OCI-LY1 (cell line): ENCODE results near the gene MYO5C.

ENCODE experiments used
- H2AFZ ChIP-seq: fragments of 200-600 bp; sonication (generic), shearing (Covaris generic); 2 replicates; pipeline ENCODE4 v1.6.0; 2014; ENCODE audit warnings: antibody characterized with exemption, mild to moderate bottlenecking, low read length
- H3F3A ChIP-seq: fragments of 200-600 bp; sonication (generic), shearing (Covaris generic); 2 replicates; pipeline ENCODE4 v1.6.0; 2014; ENCODE audit warnings: mild to moderate bottlenecking, antibody characterized with exemption, low read length, moderate library complexity; ENCODE audit not compliant: insufficient read depth
- H3K27ac ChIP-seq: fragments of 200-600 bp; sonication (generic); 2 replicates; pipeline ENCODE4 v1.5.1; 2014; ENCODE audit warnings: low read length, mixed run types, mild to moderate bottlenecking, low read depth; ENCODE audit not compliant: poor library complexity, severe bottlenecking
- H3K27me3 ChIP-seq: fragments of 200-600 bp; sonication (generic); 2 replicates; pipeline ENCODE4 v1.6.0; 2014; ENCODE audit warnings: antibody characterized with exemption, mild to moderate bottlenecking, low read length, moderate library complexity; ENCODE audit not compliant: insufficient read depth
- H3K36me3 ChIP-seq: fragments of 200-600 bp; sonication (generic); 2 replicates; pipeline ENCODE4 v1.6.1; 2014; ENCODE audit warnings: mild to moderate bottlenecking, antibody characterized with exemption, low read length, moderate library complexity, mixed read lengths; ENCODE audit not compliant: insufficient read depth
- H3K4me1 ChIP-seq: fragments of 200-600 bp; sonication (generic); 2 replicates; pipeline ENCODE4 v1.5.1; 2014; ENCODE audit warnings: mild to moderate bottlenecking, low read length, moderate library complexity; ENCODE audit not compliant: insufficient read depth, severe bottlenecking
- H3K4me2 ChIP-seq: fragments of 200-600 bp; sonication (generic), shearing (Covaris generic); 2 replicates; pipeline ENCODE4 v1.6.1; 2014; ENCODE audit warnings: low read length
- H3K4me3 ChIP-seq: fragments of 200-600 bp; sonication (generic); 2 replicates; pipeline ENCODE4 v1.5.1; 2014; ENCODE audit warnings: low read length, low read depth, mild to moderate bottlenecking, mixed read lengths; ENCODE audit not compliant: poor library complexity, severe bottlenecking
- H3K79me2 ChIP-seq: fragments of 200-600 bp; shearing (Covaris generic); 2 replicates; pipeline ENCODE4 v1.6.1; 2016; ENCODE audit warnings: mixed run types, low read length, mixed read lengths; ENCODE audit not compliant: insufficient read depth
- H3K9ac ChIP-seq: fragments of 200-600 bp; sonication (generic), shearing (Covaris generic); 2 replicates; pipeline ENCODE4 v1.6.1; 2014; ENCODE audit warnings: mild to moderate bottlenecking, low read length, mixed read lengths
- H3K9me2 ChIP-seq: fragments of 200-600 bp; sonication (generic), shearing (Covaris generic); 2 replicates; pipeline ENCODE4 v1.6.1; 2014; ENCODE audit warnings: low read depth, mild to moderate bottlenecking, low read length, mixed read lengths
- H3K9me3 ChIP-seq: fragments of 200-600 bp; shearing (Covaris generic); 2 replicates; pipeline ENCODE4 v1.6.1; 2014; ENCODE audit warnings: low read length, mixed read lengths
- H4K20me1 ChIP-seq: fragments of 200-600 bp; sonication (generic), shearing (Covaris generic); 2 replicates; pipeline ENCODE4 v1.6.0; 2016; ENCODE audit warnings: mild to moderate bottlenecking, low read length; ENCODE audit not compliant: insufficient read depth
- EZH2 ChIP-seq: fragments of 200-600 bp; sonication (generic), shearing (Covaris generic); IDR thresholded peaks from 2 replicates; pipeline ENCODE4 v1.8.0; 2017; ENCODE audit warnings: borderline replicate concordance, mixed run types, mild to moderate bottlenecking, antibody characterized with exemption, low read length, moderate library complexity, mixed read lengths
- TF ChIP-seq, protein P1 (sequence below): fragments of 200-600 bp; sonication (generic), shearing (Covaris generic); IDR thresholded peaks from 2 replicates; pipeline ENCODE4 v1.5.1; 2017; ENCODE audit warnings: mild to moderate bottlenecking, antibody characterized with exemption, low read length, moderate library complexity, mixed read lengths

The MYO5C gene

DNA sequence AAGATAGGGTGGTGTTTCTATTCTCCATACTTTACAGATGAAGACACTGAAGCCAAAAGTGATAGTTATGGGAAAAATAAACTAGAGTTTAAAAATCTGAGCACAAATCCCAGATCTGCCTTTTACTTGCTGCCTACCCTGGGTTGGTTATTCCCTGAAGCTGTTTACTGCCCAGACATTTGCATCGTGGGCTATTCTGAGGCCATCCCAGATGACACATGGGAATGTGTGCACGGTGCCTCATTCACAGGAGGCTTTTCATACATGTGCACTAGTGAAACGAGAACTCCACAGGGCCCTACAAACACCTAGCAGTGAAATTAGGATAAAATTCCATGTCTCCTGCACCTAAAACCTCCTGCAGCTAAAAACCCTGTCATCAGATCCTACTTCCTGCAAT, 17.5 kb downstream of the MYO5C start:
- H3K36me3 ChIP-seq, result no peaks in the 10 kb centered on the region
- no peaks in the 10 kb centered on the region for H3K9me2 ChIP-seq
- no peak overlapping the region for H3K27ac ChIP-seq
- peaks cover 6% of the 10 kb centered on the region for H3K4me1 ChIP-seq
- H3F3A ChIP-seq, result no peaks in the 10 kb centered on the region
- no peaks in the 10 kb centered on the region for H3K9me3 ChIP-seq
- TF ChIP-seq EZH2, result no peak
- TF ChIP-seq, protein P1, sequence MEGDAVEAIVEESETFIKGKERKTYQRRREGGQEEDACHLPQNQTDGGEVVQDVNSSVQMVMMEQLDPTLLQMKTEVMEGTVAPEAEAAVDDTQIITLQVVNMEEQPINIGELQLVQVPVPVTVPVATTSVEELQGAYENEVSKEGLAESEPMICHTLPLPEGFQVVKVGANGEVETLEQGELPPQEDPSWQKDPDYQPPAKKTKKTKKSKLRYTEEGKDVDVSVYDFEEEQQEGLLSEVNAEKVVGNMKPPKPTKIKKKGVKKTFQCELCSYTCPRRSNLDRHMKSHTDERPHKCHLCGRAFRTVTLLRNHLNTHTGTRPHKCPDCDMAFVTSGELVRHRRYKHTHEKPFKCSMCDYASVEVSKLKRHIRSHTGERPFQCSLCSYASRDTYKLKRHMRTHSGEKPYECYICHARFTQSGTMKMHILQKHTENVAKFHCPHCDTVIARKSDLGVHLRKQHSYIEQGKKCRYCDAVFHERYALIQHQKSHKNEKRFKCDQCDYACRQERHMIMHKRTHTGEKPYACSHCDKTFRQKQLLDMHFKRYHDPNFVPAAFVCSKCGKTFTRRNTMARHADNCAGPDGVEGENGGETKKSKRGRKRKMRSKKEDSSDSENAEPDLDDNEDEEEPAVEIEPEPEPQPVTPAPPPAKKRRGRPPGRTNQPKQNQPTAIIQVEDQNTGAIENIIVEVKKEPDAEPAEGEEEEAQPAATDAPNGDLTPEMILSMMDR, result no peak
- no peak overlapping the region for H2AFZ ChIP-seq
- no peak overlapping the region for H3K4me2 ChIP-seq
- H3K9ac ChIP-seq, result no peak overlapping the region
- no peaks in the 10 kb centered on the region for H4K20me1 ChIP-seq
- peaks cover 3% of the 10 kb centered on the region; the same call in 1 of the 2 replicates for H3K27me3 ChIP-seq
- no peaks in the 10 kb centered on the region for H3K79me2 ChIP-seq
- no peak overlapping the region for H3K4me3 ChIP-seq

DNA sequence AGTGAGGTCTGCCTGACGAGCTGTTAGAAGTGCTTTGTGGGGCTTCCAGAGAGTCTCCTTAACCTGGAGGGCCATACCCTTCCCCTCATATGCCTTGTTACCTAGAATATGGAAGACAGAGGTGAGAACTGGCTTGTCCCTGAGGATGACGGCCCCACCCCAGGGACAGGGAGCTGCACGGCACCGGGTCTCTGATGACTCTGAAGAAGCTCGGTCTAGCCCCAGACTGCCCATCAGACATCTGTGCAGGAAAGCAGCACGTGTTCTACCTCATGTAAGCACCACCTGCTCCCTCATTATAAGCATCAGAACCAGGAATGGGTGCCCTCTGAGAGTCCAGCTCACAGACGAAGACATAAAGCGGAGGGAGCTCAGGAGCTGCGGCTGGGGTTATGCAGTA, 18.0 kb downstream of the MYO5C start:
- H3K4me3 ChIP-seq, result no peak overlapping the region

DNA sequence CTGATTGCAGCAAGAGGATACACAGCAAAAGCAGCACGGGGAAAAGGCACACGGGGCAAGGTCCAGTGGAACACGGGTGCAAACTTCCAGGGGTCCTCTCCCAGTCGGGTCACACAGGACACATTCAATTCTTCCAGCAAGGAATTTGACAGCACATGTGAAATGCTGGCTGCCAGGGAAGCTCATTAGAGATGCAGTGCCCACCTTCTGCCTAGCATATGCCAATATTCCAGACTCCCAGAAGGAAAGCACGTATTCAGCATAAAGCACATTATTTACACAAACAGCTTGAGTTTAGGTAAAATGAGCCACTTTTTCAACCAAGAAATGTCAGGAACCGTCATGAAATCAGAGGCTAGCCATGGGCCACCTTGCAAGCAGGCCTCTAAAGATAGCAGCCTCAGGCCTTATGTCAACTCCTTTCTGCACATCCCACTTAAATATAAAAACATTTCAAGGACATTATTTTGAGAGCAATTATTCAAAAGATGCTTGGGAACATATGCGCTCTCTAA, 19.3 kb downstream of the MYO5C start:
- no peak overlapping the region for H3K27ac ChIP-seq
- H3K9ac ChIP-seq, result no peak overlapping the region
- peaks cover 6% of the 10 kb centered on the region for H3K4me1 ChIP-seq
- no peak for TF ChIP-seq EZH2
- TF ChIP-seq, protein P1, result no peak
- H3K9me2 ChIP-seq, result no peaks in the 10 kb centered on the region
- no peaks in the 10 kb centered on the region for H3F3A ChIP-seq
- no peaks in the 10 kb centered on the region for H3K79me2 ChIP-seq
- no peaks in the 10 kb centered on the region for H4K20me1 ChIP-seq
- H3K36me3 ChIP-seq, result no peaks in the 10 kb centered on the region
- no peaks in the 10 kb centered on the region for H3K9me3 ChIP-seq
- no peak overlapping the region for H3K4me2 ChIP-seq
- peaks cover 3% of the 10 kb centered on the region; the same call in 1 of the 2 replicates for H3K27me3 ChIP-seq
- no peak overlapping the region for H3K4me3 ChIP-seq
- no peak overlapping the region for H2AFZ ChIP-seq

More for the DNA sequence above, 18.0 kb downstream of the MYO5C start:
- no peaks in the 10 kb centered on the region for H3K9me3 ChIP-seq
- TF ChIP-seq, protein P1, result no peak
- TF ChIP-seq EZH2, result no peak
- no peak overlapping the region for H3K27ac ChIP-seq
- no peaks in the 10 kb centered on the region for H3K79me2 ChIP-seq
- H3F3A ChIP-seq, result no peaks in the 10 kb centered on the region
- H3K4me2 ChIP-seq, result no peak overlapping the region
- H3K9ac ChIP-seq, result no peak overlapping the region
- peaks cover 6% of the 10 kb centered on the region for H3K4me1 ChIP-seq
- H3K27me3 ChIP-seq, result peaks cover 3% of the 10 kb centered on the region; the same call in 1 of the 2 replicates
- no peak overlapping the region for H2AFZ ChIP-seq
- no peaks in the 10 kb centered on the region for H3K36me3 ChIP-seq
- no peaks in the 10 kb centered on the region for H4K20me1 ChIP-seq
- no peaks in the 10 kb centered on the region for H3K9me2 ChIP-seq
